K562 (cell line): ENCODE data around the gene EFHB. TPM values are rescaled to one million over a fixed set of nuclear protein-coding genes. Genes with fewer than 3 reads are reported as not detected.

Experiments
- BCOR ChIP-seq: fragments of 450-650 bp; IDR thresholded peaks from 2 replicates; pipeline ENCODE4 v1.6.1; 2016
- CEBPG ChIP-seq, 3 experiments: fragments of 200-800 bp in 1 of 3; sonication (Bioruptor generic) in 1 of 3; sonication (generic) in 1 of 3; formaldehyde crosslinking in 1 of 3; IDR thresholded peaks in 2 of 3; conservative IDR thresholded peaks in 1 of 3; 2 replicates each; pipeline versions ENCODE4 v1.6.1 to v1.8.0; 2016 to 2022; ENCODE audit warnings: missing compliant biosample characterization in 2 of 3, missing genetic modification characterization in 2 of 3, mild to moderate bottlenecking in 1 of 3, missing genetic modification reagents in 1 of 3
- JUN ChIP-seq, 2 experiments: sonication (generic) in 1 of 2; formaldehyde crosslinking in 1 of 2; IDR thresholded peaks; 2 replicates each; pipeline versions ENCODE4 v1.6.1 to v1.8.0; 2012 to 2022; ENCODE audit warnings: borderline replicate concordance in 2 of 2, mild to moderate bottlenecking in 2 of 2, improper control_type of control experiment in 1 of 2, low read depth in 1 of 2, low read length in 1 of 2, missing genetic modification reagents in 1 of 2
- POLR2H ChIP-seq: IDR thresholded peaks from 2 replicates; pipeline ENCODE4 v1.6.1; 2016; ENCODE audit warnings: missing genetic modification characterization, low read depth, mild to moderate bottlenecking, control low read depth, missing compliant biosample characterization, moderate library complexity
- THAP7 ChIP-seq: fragments of 250-450 bp; sonication (Bioruptor Pico); IDR thresholded peaks from 2 replicates; pipeline ENCODE4 v1.5.0; 2021
- ZBTB12 ChIP-seq: fragments of 250-450 bp; sonication (Bioruptor Pico); IDR thresholded peaks from 2 replicates; pipeline ENCODE4 v1.4.0; 2020
- ZNF707 ChIP-seq: fragments of 250-450 bp; sonication (Bioruptor Pico); conservative IDR thresholded peaks from 2 replicates; pipeline ENCODE4 v1.8.0; 2022; ENCODE audit warnings: inconsistent platforms, mild to moderate bottlenecking, moderate library complexity
- ZSCAN32 ChIP-seq: fragments of 450-650 bp; formaldehyde crosslinking; IDR thresholded peaks from 2 replicates; pipeline ENCODE4 v1.4.0; 2020; ENCODE audit warnings: mild to moderate bottlenecking, moderate library complexity
- polyA plus RNA-seq, 8 experiments: library from polyadenylated mRNA; depleted of rRNA in 4 of 8; stranded (reverse) in 5 of 8; unstranded in 3 of 8; fragments of >200 nt; fragmentation: Nextera tagmentation in 2 of 8; fragmentation: Illumina TruSeq in 1 of 8; extraction: Ambion mirVana in 2 of 8; extraction: Trizol in 1 of 8; gene quantifications; 2 replicates each; pipeline versions ENCODE4 v1.2.1 to v1.2.3, GENCODE V29; 2011 to 2014; ENCODE audit warnings: inconsistent platforms in 1 of 8, missing spikeins in 1 of 8
- total RNA-seq, 7 experiments: library from RNA; depleted of rRNA in 6 of 7; stranded (reverse); fragments of >200 nt in 6 of 7; fragmentation: Illumina TruSeq in 2 of 7; extraction: Trizol in 2 of 7; gene quantifications; 2 replicates each; pipeline versions ENCODE4 v1.2.1 to v1.2.3, GENCODE V29; 2011 to 2021; ENCODE audit warnings: low replicate concordance in 1 of 7
- TF ChIP-seq, protein P1 (sequence below): fragments of 450-650 bp; IDR thresholded peaks from 2 replicates; pipeline ENCODE4 v1.7.1; 2018; ENCODE audit warnings: mild to moderate bottlenecking, low read depth; ENCODE audit not compliant: partially characterized antibody
- TF ChIP-seq, protein P2 (sequence below), 2 experiments: fragments of 450-650 bp; IDR thresholded peaks; 2 replicates each; pipeline ENCODE4 v1.6.1; 2018; ENCODE audit warnings: mild to moderate bottlenecking in 2 of 2, low read depth in 1 of 2; ENCODE audit not compliant: partially characterized antibody in 2 of 2

The EFHB gene
- total and polyA plus RNA-seq, 9 of the 15 experiments (the other 6 are each of a cell fraction or from before 2014, with no cell fraction given), result 1.5 to 4.0 (median 1.8) TPM

DNA sequence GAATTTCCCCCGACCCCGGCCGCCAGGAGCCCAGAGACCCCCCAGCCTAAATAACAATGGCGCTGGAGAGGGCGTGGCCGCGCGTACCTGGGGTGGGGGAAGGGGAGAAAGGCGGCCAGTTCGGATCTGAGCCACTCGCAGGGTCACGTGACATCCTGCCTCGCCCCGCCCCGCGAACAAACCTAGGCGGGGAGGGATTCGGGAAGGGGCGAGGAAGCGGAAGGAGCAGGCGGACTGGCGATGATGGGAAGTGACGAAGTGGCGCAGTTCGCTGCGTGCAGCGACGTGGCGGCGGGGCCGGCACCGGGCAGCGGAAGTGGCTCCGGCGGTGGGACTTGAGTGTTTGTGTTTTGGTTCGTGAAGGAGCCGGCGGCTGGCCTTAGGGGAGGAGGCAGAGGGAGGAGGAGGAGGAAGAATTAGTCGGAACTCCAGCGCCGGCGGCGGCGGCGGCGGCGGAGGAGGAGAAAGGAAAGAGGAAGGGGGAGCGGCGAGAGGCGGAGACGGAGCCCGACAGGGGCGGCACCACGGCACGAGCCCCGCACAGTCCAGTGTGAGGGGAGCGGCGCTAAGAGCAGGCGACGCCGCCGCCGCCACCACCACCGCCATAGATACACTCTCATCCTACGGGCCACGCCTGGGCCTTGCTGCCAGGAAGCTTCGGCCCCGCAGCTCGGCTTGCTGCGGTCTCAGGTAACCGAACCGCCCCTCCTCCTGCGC lies 13.0 kb upstream of the EFHB start, which contains the start of gene RAB5A (continued):
- TF ChIP-seq ZNF707 (CRISPR knock-in tag), result no peak
- TF ChIP-seq, protein P1, sequence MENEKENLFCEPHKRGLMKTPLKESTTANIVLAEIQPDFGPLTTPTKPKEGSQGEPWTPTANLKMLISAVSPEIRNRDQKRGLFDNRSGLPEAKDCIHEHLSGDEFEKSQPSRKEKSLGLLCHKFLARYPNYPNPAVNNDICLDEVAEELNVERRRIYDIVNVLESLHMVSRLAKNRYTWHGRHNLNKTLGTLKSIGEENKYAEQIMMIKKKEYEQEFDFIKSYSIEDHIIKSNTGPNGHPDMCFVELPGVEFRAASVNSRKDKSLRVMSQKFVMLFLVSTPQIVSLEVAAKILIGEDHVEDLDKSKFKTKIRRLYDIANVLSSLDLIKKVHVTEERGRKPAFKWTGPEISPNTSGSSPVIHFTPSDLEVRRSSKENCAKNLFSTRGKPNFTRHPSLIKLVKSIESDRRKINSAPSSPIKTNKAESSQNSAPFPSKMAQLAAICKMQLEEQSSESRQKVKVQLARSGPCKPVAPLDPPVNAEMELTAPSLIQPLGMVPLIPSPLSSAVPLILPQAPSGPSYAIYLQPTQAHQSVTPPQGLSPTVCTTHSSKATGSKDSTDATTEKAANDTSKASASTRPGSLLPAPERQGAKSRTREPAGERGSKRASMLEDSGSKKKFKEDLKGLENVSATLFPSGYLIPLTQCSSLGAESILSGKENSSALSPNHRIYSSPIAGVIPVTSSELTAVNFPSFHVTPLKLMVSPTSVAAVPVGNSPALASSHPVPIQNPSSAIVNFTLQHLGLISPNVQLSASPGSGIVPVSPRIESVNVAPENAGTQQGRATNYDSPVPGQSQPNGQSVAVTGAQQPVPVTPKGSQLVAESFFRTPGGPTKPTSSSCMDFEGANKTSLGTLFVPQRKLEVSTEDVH, result peak; percentile 91
- TF ChIP-seq ZSCAN32 (CRISPR knock-in tag), result 0 out of 2 replicates have a peak, but pooled peaks have one; percentile 54
- TF ChIP-seq BCOR, result peak; percentile 70; the same call in 1 of the 2 replicates
- no peak for TF ChIP-seq THAP7
- TF ChIP-seq, protein P2, sequence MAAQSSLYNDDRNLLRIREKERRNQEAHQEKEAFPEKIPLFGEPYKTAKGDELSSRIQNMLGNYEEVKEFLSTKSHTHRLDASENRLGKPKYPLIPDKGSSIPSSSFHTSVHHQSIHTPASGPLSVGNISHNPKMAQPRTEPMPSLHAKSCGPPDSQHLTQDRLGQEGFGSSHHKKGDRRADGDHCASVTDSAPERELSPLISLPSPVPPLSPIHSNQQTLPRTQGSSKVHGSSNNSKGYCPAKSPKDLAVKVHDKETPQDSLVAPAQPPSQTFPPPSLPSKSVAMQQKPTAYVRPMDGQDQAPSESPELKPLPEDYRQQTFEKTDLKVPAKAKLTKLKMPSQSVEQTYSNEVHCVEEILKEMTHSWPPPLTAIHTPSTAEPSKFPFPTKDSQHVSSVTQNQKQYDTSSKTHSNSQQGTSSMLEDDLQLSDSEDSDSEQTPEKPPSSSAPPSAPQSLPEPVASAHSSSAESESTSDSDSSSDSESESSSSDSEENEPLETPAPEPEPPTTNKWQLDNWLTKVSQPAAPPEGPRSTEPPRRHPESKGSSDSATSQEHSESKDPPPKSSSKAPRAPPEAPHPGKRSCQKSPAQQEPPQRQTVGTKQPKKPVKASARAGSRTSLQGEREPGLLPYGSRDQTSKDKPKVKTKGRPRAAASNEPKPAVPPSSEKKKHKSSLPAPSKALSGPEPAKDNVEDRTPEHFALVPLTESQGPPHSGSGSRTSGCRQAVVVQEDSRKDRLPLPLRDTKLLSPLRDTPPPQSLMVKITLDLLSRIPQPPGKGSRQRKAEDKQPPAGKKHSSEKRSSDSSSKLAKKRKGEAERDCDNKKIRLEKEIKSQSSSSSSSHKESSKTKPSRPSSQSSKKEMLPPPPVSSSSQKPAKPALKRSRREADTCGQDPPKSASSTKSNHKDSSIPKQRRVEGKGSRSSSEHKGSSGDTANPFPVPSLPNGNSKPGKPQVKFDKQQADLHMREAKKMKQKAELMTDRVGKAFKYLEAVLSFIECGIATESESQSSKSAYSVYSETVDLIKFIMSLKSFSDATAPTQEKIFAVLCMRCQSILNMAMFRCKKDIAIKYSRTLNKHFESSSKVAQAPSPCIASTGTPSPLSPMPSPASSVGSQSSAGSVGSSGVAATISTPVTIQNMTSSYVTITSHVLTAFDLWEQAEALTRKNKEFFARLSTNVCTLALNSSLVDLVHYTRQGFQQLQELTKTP (IDR thresholded peaks at IDR 0.05; ENCODE audit: low read depth in 1 of 2, partially characterized antibody in 2 of 2), result peak in 1 of 2 experiments; percentile 86
- 0 out of 2 replicates have a peak, but pooled peaks have one; percentile 18 for TF ChIP-seq CEBPG (CRISPR knock-in tag; IDR thresholded peaks at IDR 0.05)
- no peak for TF ChIP-seq CEBPG (tag; conservative IDR thresholded peaks at IDR 0.05 in 1 of 2, IDR thresholded peaks at IDR 0.05 in 1 of 2)
- TF ChIP-seq ZBTB12, result peak; percentile 89
- TF ChIP-seq JUN (IDR thresholded peaks at IDR 0.05; ENCODE audit: borderline replicate concordance, low read depth, low read length), result peak; percentile 50; the same call in 1 of the 2 replicates
- peak; percentile 52 for TF ChIP-seq JUN (CRISPR knock-in tag; IDR thresholded peaks at IDR 0.05; ENCODE audit: borderline replicate concordance)
- TF ChIP-seq POLR2H (tag), result peak; percentile 91
